CD14-positive monocyte (primary cell): ENCODE data around the gene SLIT1. TPM values are rescaled to one million over a fixed set of nuclear protein-coding genes. Genes with fewer than 3 reads are reported as not detected.

Experiments used
- DNase-seq, 3 donors: peaks; one replicate each; pipeline ENCODE4 v3.0.0-alpha.2; 2011 to 2022
- H2AFZ ChIP-seq: 2 replicates; pipeline ENCODE4 v1.6.0; 2012; ENCODE audit warnings: mild to moderate bottlenecking, low read depth, low read length, inconsistent platforms; ENCODE audit not compliant: insufficient read depth, poor library complexity, severe bottlenecking
- H3K27ac ChIP-seq, 2 donors: 1 replicate in 1 of 2; 2 replicates in 1 of 2; pipeline ENCODE4 v1.5.1; 2012 to 2013; ENCODE audit warnings: low read length in 2 of 2, control low read depth in 1 of 2, inconsistent platforms in 1 of 2, low read depth in 1 of 2, mild to moderate bottlenecking in 1 of 2
- H3K27me3 ChIP-seq, 2 donors: one replicate each; pipeline versions ENCODE4 v1.6.0 to v1.6.1; 2011 to 2013; ENCODE audit warnings: low read length in 2 of 2; ENCODE audit not compliant: control insufficient read depth in 2 of 2, insufficient read depth in 2 of 2
- H3K36me3 ChIP-seq, 2 donors: replicated peaks in 1 of 2; 1 replicate in 1 of 2; 2 replicates in 1 of 2; pipeline versions ENCODE4 v1.5.1 to v1.6.1; 2012 to 2013; ENCODE audit warnings: low read length in 2 of 2, control low read depth in 1 of 2, inconsistent platforms in 1 of 2, mild to moderate bottlenecking in 1 of 2; ENCODE audit not compliant: insufficient read depth in 2 of 2, control insufficient read depth in 1 of 2
- H3K4me1 ChIP-seq, 2 donors: 1 replicate in 1 of 2; 2 replicates in 1 of 2; pipeline versions ENCODE4 v1.5.1 to v1.6.1; 2012 to 2013; ENCODE audit warnings: low read length in 2 of 2, control low read depth in 1 of 2, inconsistent platforms in 1 of 2, mild to moderate bottlenecking in 1 of 2, moderate library complexity in 1 of 2; ENCODE audit not compliant: insufficient read depth in 2 of 2, control insufficient read depth in 1 of 2
- H3K4me2 ChIP-seq: replicated peaks from 2 replicates; pipeline ENCODE3; 2012; ENCODE audit warnings: low read length, moderate library complexity, mild to moderate bottlenecking; ENCODE audit not compliant: poor library complexity, severe bottlenecking; ENCODE audit errors: extremely low read depth
- H3K4me3 ChIP-seq, 3 experiments: fragments of 200-600 bp in 1 of 3; sonication (generic) in 1 of 3; replicated peaks in 1 of 3; 1 replicate in 2 of 3; 2 replicates in 1 of 3; pipeline ENCODE4 v1.5.1; 2011 to 2013; ENCODE audit warnings: low read length in 3 of 3, mild to moderate bottlenecking in 3 of 3, control low read depth in 2 of 3, low read depth in 2 of 3, inconsistent platforms in 1 of 3, moderate library complexity in 1 of 3
- H3K79me2 ChIP-seq: 2 replicates; pipeline ENCODE4 v1.6.0; 2012; ENCODE audit warnings: mild to moderate bottlenecking, control low read depth, inconsistent platforms, low read length, moderate library complexity; ENCODE audit not compliant: insufficient read depth
- H3K9ac ChIP-seq: 2 replicates; pipeline ENCODE4 v1.6.0; 2017; ENCODE audit warnings: low read length, mild to moderate bottlenecking; ENCODE audit not compliant: insufficient read depth, poor library complexity, severe bottlenecking
- H3K9me3 ChIP-seq, 2 donors: replicated peaks in 1 of 2; 1 replicate in 1 of 2; 2 replicates in 1 of 2; pipeline versions ENCODE4 v1.5.1 to v1.6.1; 2012 to 2013; ENCODE audit warnings: low read length in 2 of 2, control low read depth in 1 of 2; ENCODE audit not compliant: control insufficient read depth in 1 of 2, insufficient read depth in 1 of 2
- H4K20me1 ChIP-seq: 2 replicates; pipeline ENCODE4 v1.6.0; 2012; ENCODE audit warnings: mild to moderate bottlenecking, low read length, control low read depth, moderate library complexity; ENCODE audit not compliant: insufficient read depth
- H3K27ac Mint-ChIP-seq, 7 donors: one replicate each; pipeline ENCODE4 v1.8.0; 2020; ENCODE audit warnings: mild to moderate bottlenecking in 7 of 7, mixed read lengths in 7 of 7, moderate library complexity in 6 of 7, inconsistent platforms in 2 of 7
- H3K27me3 Mint-ChIP-seq, 3 donors: one replicate each; pipeline ENCODE4 v1.8.0; 2021 to 2022; ENCODE audit warnings: low read depth in 3 of 3, mild to moderate bottlenecking in 3 of 3, mixed read lengths in 3 of 3, moderate library complexity in 3 of 3, inconsistent platforms in 1 of 3
- H3K36me3 Mint-ChIP-seq, 2 donors: one replicate each; pipeline ENCODE4 v1.8.0; 2020; ENCODE audit warnings: mixed read lengths in 2 of 2, inconsistent platforms in 1 of 2, mild to moderate bottlenecking in 1 of 2
- H3K4me1 Mint-ChIP-seq: one replicate; pipeline ENCODE4 v1.8.0; 2020; ENCODE audit warnings: mild to moderate bottlenecking, mixed read lengths
- H3K4me3 Mint-ChIP-seq, 2 donors: one replicate each; pipeline ENCODE4 v1.8.0; 2020; ENCODE audit warnings: mild to moderate bottlenecking in 2 of 2, mixed read lengths in 2 of 2, moderate library complexity in 1 of 2
- H3K9me3 Mint-ChIP-seq, 7 donors: one replicate each; pipeline ENCODE4 v1.8.0; 2020 to 2022; ENCODE audit warnings: mixed read lengths in 7 of 7, mild to moderate bottlenecking in 6 of 7, moderate library complexity in 6 of 7, inconsistent platforms in 2 of 7
- WGBS: methylation state at CpG from one replicate; pipeline ENCODE4 v1.1.5; 2013; ENCODE audit warnings: missing lambda C conversion rate; ENCODE audit not compliant: insufficient coverage; 5-methylcytosine and 5-hydroxymethylcytosine counted together
- intact Hi-C, 2 donors: fragments of 100-400 bp; cut with micrococcal nuclease; formaldehyde crosslinking; loops; one replicate each; pipeline versions ENCODE4 v1.15.0 to v1.15.1; 2023
- polyA plus RNA-seq, 3 donors: library from polyadenylated mRNA; depleted of rRNA in 1 of 3; unstranded in 2 of 3; stranded (reverse) in 1 of 3; fragments of 300-500 nt in 2 of 3; fragments of >200 nt in 1 of 3; fragmentation: Illumina TruSeq in 2 of 3; gene quantifications; 1 replicate in 2 of 3; 2 replicates in 1 of 3; pipeline ENCODE4 v1.2.3, GENCODE V29; 2012 to 2021
- TF ChIP-seq, protein P1 (sequence below): fragments of 200-600 bp; IDR thresholded peaks from one replicate; pipeline ENCODE4 v1.8.0; 2022; ENCODE audit warnings: antibody characterized with exemption, mild to moderate bottlenecking

Gene SLIT1
- polyA plus RNA-seq, 3 donors: 0.05 to 0.81 (median 0.16) TPM

DNA sequence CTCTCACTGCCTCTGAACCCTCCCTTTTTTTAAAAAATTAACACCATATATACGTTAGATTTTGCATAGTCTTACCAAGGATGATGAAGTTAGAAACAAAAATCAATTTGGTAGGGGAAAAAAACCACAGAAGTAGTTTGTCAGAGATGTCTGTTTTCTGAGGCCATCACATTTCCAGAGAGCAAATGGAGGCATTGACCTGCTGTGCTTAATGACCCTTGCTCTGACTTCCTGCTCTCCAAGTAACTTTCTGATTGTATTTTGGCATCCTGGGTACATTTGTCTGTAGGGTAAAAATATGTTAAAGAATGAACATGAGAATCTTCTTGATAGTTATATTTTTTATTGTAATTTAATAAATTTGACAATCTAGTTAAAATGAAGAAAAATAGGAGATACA, 213.5 kb downstream of the SLIT1 start:
- Mint-ChIP-seq H3K4me1 (peaks cover 8% of the 10 kb centered on the region), H3K27ac (no peak overlapping the region), H3K4me3 (no peak overlapping the region), H3K36me3 (peaks cover 0 to 7% of the 10 kb centered on the region in 2 donors), H3K9me3 (no peaks in the 10 kb centered on the region), H3K27me3 (no peaks in the 10 kb centered on the region)
- Histone ChIP-seq H3K36me3 (no peaks in the 10 kb centered on the region), H3K4me3 (no peak overlapping the region), H2AFZ (no peak overlapping the region), H3K4me2 (no peak overlapping the region), H3K27me3 (no peaks in the 10 kb centered on the region), H3K4me1 (no peaks in the 10 kb centered on the region), H3K9ac (no peak overlapping the region), H4K20me1 (no peaks in the 10 kb centered on the region), H3K9me3 (no peaks in the 10 kb centered on the region), H3K79me2 (no peaks in the 10 kb centered on the region), H3K27ac (no peak overlapping the region)
- no CpG with 5 or more reads among the region's 1 CpG for WGBS
- TF ChIP-seq, protein P1, sequence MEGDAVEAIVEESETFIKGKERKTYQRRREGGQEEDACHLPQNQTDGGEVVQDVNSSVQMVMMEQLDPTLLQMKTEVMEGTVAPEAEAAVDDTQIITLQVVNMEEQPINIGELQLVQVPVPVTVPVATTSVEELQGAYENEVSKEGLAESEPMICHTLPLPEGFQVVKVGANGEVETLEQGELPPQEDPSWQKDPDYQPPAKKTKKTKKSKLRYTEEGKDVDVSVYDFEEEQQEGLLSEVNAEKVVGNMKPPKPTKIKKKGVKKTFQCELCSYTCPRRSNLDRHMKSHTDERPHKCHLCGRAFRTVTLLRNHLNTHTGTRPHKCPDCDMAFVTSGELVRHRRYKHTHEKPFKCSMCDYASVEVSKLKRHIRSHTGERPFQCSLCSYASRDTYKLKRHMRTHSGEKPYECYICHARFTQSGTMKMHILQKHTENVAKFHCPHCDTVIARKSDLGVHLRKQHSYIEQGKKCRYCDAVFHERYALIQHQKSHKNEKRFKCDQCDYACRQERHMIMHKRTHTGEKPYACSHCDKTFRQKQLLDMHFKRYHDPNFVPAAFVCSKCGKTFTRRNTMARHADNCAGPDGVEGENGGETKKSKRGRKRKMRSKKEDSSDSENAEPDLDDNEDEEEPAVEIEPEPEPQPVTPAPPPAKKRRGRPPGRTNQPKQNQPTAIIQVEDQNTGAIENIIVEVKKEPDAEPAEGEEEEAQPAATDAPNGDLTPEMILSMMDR: no peak
- intact Hi-C loops: loop anchor here in 1 of 2 donors (5.0 kb wide), 1 partner anchor 615 kb away; the partner anchor contains the start of gene C10orf62
- no peak for DNase-seq

DNA sequence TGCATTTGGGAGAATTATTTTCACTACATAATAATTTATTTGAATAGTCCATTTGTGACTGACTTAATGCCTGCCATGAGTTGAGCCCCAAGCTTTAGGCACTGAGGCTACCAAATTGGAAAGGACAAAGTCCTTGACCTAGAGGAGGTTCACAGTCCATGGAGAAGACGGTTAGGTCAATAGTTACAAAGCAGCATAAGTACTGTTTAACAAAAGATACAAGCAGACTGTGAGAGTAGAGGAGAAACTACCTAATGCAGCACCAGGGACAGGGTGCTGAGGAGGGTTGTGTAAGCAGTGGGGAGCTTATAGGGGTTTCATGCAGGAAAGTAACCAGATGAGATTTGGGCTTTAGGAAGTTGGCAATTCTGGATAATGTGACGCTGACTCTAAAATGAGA, 214.4 kb downstream of the SLIT1 start:
- Histone ChIP-seq H3K4me3 (no peak overlapping the region), H4K20me1 (no peaks in the 10 kb centered on the region), H3K4me2 (no peak overlapping the region), H3K27ac (no peak overlapping the region), H3K27me3 (no peaks in the 10 kb centered on the region), H3K9me3 (no peaks in the 10 kb centered on the region), H3K4me1 (no peaks in the 10 kb centered on the region), H3K9ac (no peak overlapping the region), H2AFZ (no peak overlapping the region), H3K79me2 (no peaks in the 10 kb centered on the region), H3K36me3 (peaks cover 3 to 6% of the 10 kb centered on the region in 2 donors)
- Mint-ChIP-seq H3K4me1 (peaks cover 8% of the 10 kb centered on the region), H3K27ac (no peak overlapping the region), H3K4me3 (no peak overlapping the region), H3K27me3 (no peaks in the 10 kb centered on the region), H3K36me3 (peaks cover 0 to 14% of the 10 kb centered on the region in 2 donors), H3K9me3 (no peaks in the 10 kb centered on the region)
- intact Hi-C loops: loop anchor here in 1 of 2 donors (5.0 kb wide), 1 partner anchor 616 kb away; the partner anchor contains the start of gene C10orf62
- DNase-seq: no peak
- WGBS: no CpG with 5 or more reads among the region's 2 CpGs
- TF ChIP-seq, protein P1: no peak
